DOHH2 (cell line): ENCODE measurements around the gene TRAP1.

ENCODE experiments used
- H3F3A ChIP-seq: fragments of 200-600 bp; sonication (generic), shearing (Covaris generic); 2 replicates; pipeline ENCODE4 v1.6.0; 2016; ENCODE audit warnings: antibody characterized with exemption, mild to moderate bottlenecking; ENCODE audit not compliant: control insufficient read depth, insufficient read depth
- H3K27ac ChIP-seq: fragments of 200-600 bp; sonication (generic); 2 replicates; pipeline ENCODE4 v1.5.1; 2014; ENCODE audit warnings: low read depth, mild to moderate bottlenecking, low read length, moderate library complexity
- H3K27me3 ChIP-seq: fragments of 200-600 bp; sonication (generic); 2 replicates; pipeline ENCODE4 v1.6.1; 2014; ENCODE audit warnings: mild to moderate bottlenecking, low read length, mixed read lengths; ENCODE audit not compliant: control insufficient read depth
- H3K36me3 ChIP-seq: fragments of 200-600 bp; sonication (generic); 2 replicates; pipeline ENCODE4 v1.6.1; 2014; ENCODE audit warnings: mild to moderate bottlenecking, low read length, moderate library complexity, mixed read lengths; ENCODE audit not compliant: control insufficient read depth
- H3K4me1 ChIP-seq: fragments of 200-600 bp; sonication (generic); 2 replicates; pipeline ENCODE4 v1.6.1; 2014; ENCODE audit warnings: mild to moderate bottlenecking, low read length, mixed read lengths; ENCODE audit not compliant: control insufficient read depth
- H3K4me2 ChIP-seq: fragments of 200-600 bp; sonication (generic); 2 replicates; pipeline ENCODE4 v1.6.0; 2014; ENCODE audit warnings: mild to moderate bottlenecking, low read length, moderate library complexity
- H3K4me3 ChIP-seq: fragments of 200-600 bp; sonication (generic); 2 replicates; pipeline ENCODE4 v1.5.1; 2014; ENCODE audit warnings: mild to moderate bottlenecking, low read length, mixed read lengths
- H3K79me2 ChIP-seq: fragments of 200-600 bp; sonication (generic); 2 replicates; pipeline ENCODE4 v1.6.1; 2014; ENCODE audit warnings: mild to moderate bottlenecking, low read length, mixed read lengths; ENCODE audit not compliant: control insufficient read depth
- H3K9me2 ChIP-seq: fragments of 200-600 bp; sonication (generic); replicated peaks from 2 replicates; pipeline ENCODE4 v1.6.1; 2014; ENCODE audit warnings: mild to moderate bottlenecking, low read length, mixed read lengths; ENCODE audit not compliant: control insufficient read depth
- H3K9me3 ChIP-seq: fragments of 200-600 bp; sonication (generic); 2 replicates; pipeline ENCODE4 v1.6.1; 2014; ENCODE audit warnings: antibody characterized with exemption, low read length, mixed read lengths; ENCODE audit not compliant: control insufficient read depth, insufficient read depth
- H4K20me1 ChIP-seq: fragments of 200-600 bp; sonication (generic); 2 replicates; pipeline ENCODE4 v1.6.0; 2014; ENCODE audit warnings: low read depth, mild to moderate bottlenecking, antibody characterized with exemption, low read length, moderate library complexity; ENCODE audit not compliant: control insufficient read depth, insufficient read depth
- CTCF ChIP-seq: fragments of 200-600 bp; sonication (generic); IDR thresholded peaks from one replicate; pipeline ENCODE4 v1.5.1; 2014; ENCODE audit warnings: antibody characterized with exemption, mild to moderate bottlenecking, low read depth, low read length; ENCODE audit not compliant: poor library complexity, severe bottlenecking
- EZH2phosphoT487 ChIP-seq: fragments of 200-600 bp; sonication (generic); IDR thresholded peaks from 2 replicates; pipeline ENCODE4 v1.6.1; 2017; ENCODE audit warnings: borderline replicate concordance, mild to moderate bottlenecking, antibody characterized with exemption, low read length, moderate library complexity, mixed read lengths

Gene TRAP1

GRCh38 chr16:3739636-3740035 is 22.3 kb upstream of the TRAP1 start:
- Histone ChIP-seq H3F3A (no peaks in the 10 kb centered on the region), H3K27me3 (no peaks in the 10 kb centered on the region), H3K4me2 (no peak overlapping the region), H3K36me3 (peaks cover 73% of the 10 kb centered on the region), H3K4me1 (no peaks in the 10 kb centered on the region), H3K9me2 (no peaks in the 10 kb centered on the region), H3K9me3 (no peaks in the 10 kb centered on the region), H3K27ac (no peak overlapping the region), H4K20me1 (no peaks in the 10 kb centered on the region), H3K79me2 (no peaks in the 10 kb centered on the region), H3K4me3 (no peak overlapping the region)
- no peak for TF ChIP-seq EZH2phosphoT487
- no peak for TF ChIP-seq CTCF

- H3K79me2 ChIP-seq = no peaks in the 10 kb centered on the region
- TF ChIP-seq EZH2phosphoT487 (no peak), CTCF (no peak)
- no peak overlapping the region for H3K27ac ChIP-seq
- H3K9me2 ChIP-seq = no peaks in the 10 kb centered on the region
- H3F3A ChIP-seq = no peaks in the 10 kb centered on the region
- H3K27me3 ChIP-seq = no peaks in the 10 kb centered on the region
- no peaks in the 10 kb centered on the region for H3K9me3 ChIP-seq
- no peaks in the 10 kb centered on the region for H4K20me1 ChIP-seq
- no peaks in the 10 kb centered on the region for H3K4me1 ChIP-seq
- no peak overlapping the region for H3K4me3 ChIP-seq
- peaks cover 72% of the 10 kb centered on the region for H3K36me3 ChIP-seq
- no peak overlapping the region for H3K4me2 ChIP-seq
Observed at GRCh38 chr16:3738541-3738940, 21.2 kb upstream of the TRAP1 start.

DNA sequence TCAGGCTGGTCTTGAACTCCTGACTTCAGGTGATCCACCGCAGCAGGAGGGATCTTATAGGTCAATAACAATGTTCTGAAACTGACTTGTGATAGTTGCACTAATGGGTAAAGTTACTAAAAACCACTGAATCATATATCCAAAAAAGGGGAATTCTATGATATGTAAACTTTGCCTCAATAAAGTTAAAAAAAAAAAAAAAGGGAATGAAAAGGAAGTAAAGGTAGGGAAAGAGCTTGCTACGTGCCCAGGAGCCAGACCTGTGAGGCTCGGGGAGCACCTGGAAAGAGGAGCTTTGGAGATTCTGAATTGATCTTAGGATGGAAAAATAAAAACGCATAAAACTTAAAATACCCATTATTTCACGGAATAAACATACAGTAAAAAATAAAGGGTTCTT is 20.8 kb upstream of the TRAP1 start:
- H3K9me2 ChIP-seq = no peaks in the 10 kb centered on the region
- peaks cover 67% of the 10 kb centered on the region for H3K36me3 ChIP-seq
- H3K4me1 ChIP-seq = no peaks in the 10 kb centered on the region
- no peak overlapping the region for H3K27ac ChIP-seq
- no peaks in the 10 kb centered on the region for H3K9me3 ChIP-seq
- no peaks in the 10 kb centered on the region for H3K27me3 ChIP-seq
- H3K79me2 ChIP-seq = no peaks in the 10 kb centered on the region
- no peak overlapping the region for H3K4me2 ChIP-seq
- no peaks in the 10 kb centered on the region for H3F3A ChIP-seq
- H3K4me3 ChIP-seq = no peak overlapping the region
- H4K20me1 ChIP-seq = no peaks in the 10 kb centered on the region
- TF ChIP-seq EZH2phosphoT487 = no peak
- no peak for TF ChIP-seq CTCF

GRCh38 chr16:3737181-3737580 is 19.9 kb upstream of the TRAP1 start:
- TF ChIP-seq CTCF = no peak
- no peak for TF ChIP-seq EZH2phosphoT487
- Histone ChIP-seq H3K36me3 (peaks cover 59% of the 10 kb centered on the region), H3K9me3 (no peaks in the 10 kb centered on the region), H3K9me2 (no peaks in the 10 kb centered on the region), H4K20me1 (no peaks in the 10 kb centered on the region), H3K27ac (no peak overlapping the region), H3K79me2 (no peaks in the 10 kb centered on the region), H3K4me2 (no peak overlapping the region), H3F3A (no peaks in the 10 kb centered on the region), H3K27me3 (no peaks in the 10 kb centered on the region), H3K4me1 (no peaks in the 10 kb centered on the region), H3K4me3 (no peak overlapping the region)
